Measurements from ENCODE around the gene UGDH. TPM values are rescaled to one million over a fixed set of nuclear protein-coding genes. Genes with fewer than 3 reads are reported as not detected.

Gene UGDH
- total and polyA plus RNA-seq, 7 donors = 33.4 to 140 (median 51.2) TPM

- 61 to 76% methylated on average over 5 of the region's 5 CpGs for WGBS, 2 donors
- H3K4me1 ChIP-seq = no peaks in the 10 kb centered on the region
- no peak for TF ChIP-seq POLR2A (IDR thresholded peaks at IDR 0.05)
- TF ChIP-seq CTCF (IDR thresholded peaks at IDR 0.05) = no peak
- TF ChIP-seq EP300 (IDR thresholded peaks at IDR 0.05) = no peak
- TF ChIP-seq POLR2AphosphoS5 (IDR thresholded peaks at IDR 0.05) = no peak
- no peak for DNase-seq
- H3K36me3 ChIP-seq = peaks cover 0 to 10% (median 0%) of the 10 kb centered on the region in 4 donors
- no peak overlapping the region for H3K4me3 ChIP-seq
- intact Hi-C loops (cut with DNase I) = no loop called here
- no peaks in the 10 kb centered on the region for H3K9me3 ChIP-seq
- no peak overlapping the region for H3K27ac ChIP-seq
- H3K27me3 ChIP-seq = no peaks in the 10 kb centered on the region
Observed at GRCh38 chr4:39543034-39543433, 15.8 kb upstream of the UGDH start.

- H3K4me3 ChIP-seq = no peak overlapping the region
- H3K36me3 ChIP-seq = peaks cover 0 to 10% (median 0%) of the 10 kb centered on the region in 4 donors
- H3K9me3 ChIP-seq = no peaks in the 10 kb centered on the region
- no peaks in the 10 kb centered on the region for H3K4me1 ChIP-seq
- DNase-seq = no peak
- WGBS, 2 donors = 27 to 72% methylated on average over 4 of the region's 4 CpGs
- TF ChIP-seq CTCF (IDR thresholded peaks at IDR 0.05) (no peak), POLR2A (IDR thresholded peaks at IDR 0.05) (no peak), POLR2AphosphoS5 (IDR thresholded peaks at IDR 0.05) (no peak), EP300 (IDR thresholded peaks at IDR 0.05) (no peak)
- intact Hi-C loops (cut with DNase I) = no loop called here
- no peak overlapping the region for H3K27ac ChIP-seq
- no peaks in the 10 kb centered on the region for H3K27me3 ChIP-seq
Observed at GRCh38 chr4:39542611-39543012, 15.4 kb upstream of the UGDH start.

GRCh38 chr4:39541987-39542610 lies 14.9 kb upstream of the UGDH start:
- H3K4me1 ChIP-seq = no peaks in the 10 kb centered on the region
- H3K9me3 ChIP-seq = no peaks in the 10 kb centered on the region
- no peak overlapping the region for H3K27ac ChIP-seq
- H3K36me3 ChIP-seq = peaks cover 0 to 10% (median 0%) of the 10 kb centered on the region in 4 donors
- H3K4me3 ChIP-seq = no peak overlapping the region
- WGBS, 2 donors = 41 to 68% methylated on average over 7 of the region's 7 CpGs
- TF ChIP-seq CTCF (IDR thresholded peaks at IDR 0.05) (no peak), POLR2AphosphoS5 (IDR thresholded peaks at IDR 0.05) (no peak), POLR2A (IDR thresholded peaks at IDR 0.05) (no peak), EP300 (IDR thresholded peaks at IDR 0.05) (no peak)
- intact Hi-C loops (cut with DNase I) = no loop called here
- H3K27me3 ChIP-seq = no peaks in the 10 kb centered on the region
- DNase-seq = no peak

- 74 to 83% methylated on average over 5 of the region's 5 CpGs for WGBS, 2 donors
- intact Hi-C loops (cut with DNase I) = no loop called here
- no peak overlapping the region for H3K27ac ChIP-seq
- peaks cover 0 to 23% (median 2%) of the 10 kb centered on the region in 4 donors for H3K36me3 ChIP-seq
- no peak for DNase-seq
- no peaks in the 10 kb centered on the region for H3K27me3 ChIP-seq
- H3K9me3 ChIP-seq = no peaks in the 10 kb centered on the region
- no peak overlapping the region for H3K4me3 ChIP-seq
- TF ChIP-seq CTCF (IDR thresholded peaks at IDR 0.05) (no peak), POLR2AphosphoS5 (IDR thresholded peaks at IDR 0.05) (no peak), EP300 (IDR thresholded peaks at IDR 0.05) (no peak), POLR2A (IDR thresholded peaks at IDR 0.05) (no peak)
- H3K4me1 ChIP-seq = no peaks in the 10 kb centered on the region
Observed at GRCh38 chr4:39539089-39539611, 11.9 kb upstream of the UGDH start.
